Superior temporal gyrus (tissue), 1 donor: Measurements from ENCODE around the gene KCNJ11.

Source experiments
- DNase-seq: peaks from one replicate; pipeline ENCODE4 v3.0.0-alpha.2; 2016; ENCODE audit errors: extremely low spot score

Gene KCNJ11

DNA sequence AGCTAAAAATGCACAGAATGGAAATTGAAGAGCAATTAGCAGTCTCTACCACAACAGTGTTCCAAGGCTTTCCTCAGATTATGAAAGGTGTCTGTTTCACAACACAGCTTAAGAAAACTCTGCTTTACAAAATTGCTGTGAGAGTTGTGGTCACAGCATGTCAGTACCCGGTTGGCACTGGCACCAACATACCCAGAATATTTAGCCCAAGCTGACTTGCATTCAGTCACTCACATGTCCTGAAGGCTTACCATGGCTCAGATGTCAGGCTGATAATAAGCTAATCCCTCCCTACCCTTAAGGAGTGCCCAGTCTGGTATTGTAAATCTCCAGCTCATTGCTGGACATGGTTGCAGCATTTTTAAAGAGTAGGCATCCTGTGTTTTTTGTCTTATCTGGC, 22.0 kb downstream of the KCNJ11 start:
- no peak for DNase-seq

DNA sequence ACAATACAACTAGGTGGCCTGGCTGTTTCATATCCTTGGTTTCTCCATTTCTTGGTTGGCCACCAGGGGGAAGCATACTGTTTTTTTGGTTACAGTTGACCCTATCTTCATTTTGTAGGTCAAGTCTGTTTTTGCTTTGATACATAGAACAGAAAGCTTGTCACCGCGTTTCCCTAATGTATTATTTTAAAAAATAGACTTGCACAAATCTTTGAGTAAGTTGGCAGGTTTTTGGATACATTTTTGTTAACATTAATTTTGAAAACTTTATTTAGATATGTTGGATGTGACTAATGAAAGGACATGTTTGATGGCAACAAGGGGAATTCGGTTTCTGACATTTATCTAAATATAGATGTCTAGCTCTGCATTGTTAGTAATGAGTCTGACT, 33.9 kb downstream of the KCNJ11 start:
- DNase-seq: peak; percentile 82

GRCh38 chr11:17353821-17354600, 34.4 kb downstream of the KCNJ11 start:
- peak; percentile 60 for DNase-seq

GRCh38 chr11:17352950-17353820, 35.3 kb downstream of the KCNJ11 start:
- DNase-seq: peak; percentile 62

DNA sequence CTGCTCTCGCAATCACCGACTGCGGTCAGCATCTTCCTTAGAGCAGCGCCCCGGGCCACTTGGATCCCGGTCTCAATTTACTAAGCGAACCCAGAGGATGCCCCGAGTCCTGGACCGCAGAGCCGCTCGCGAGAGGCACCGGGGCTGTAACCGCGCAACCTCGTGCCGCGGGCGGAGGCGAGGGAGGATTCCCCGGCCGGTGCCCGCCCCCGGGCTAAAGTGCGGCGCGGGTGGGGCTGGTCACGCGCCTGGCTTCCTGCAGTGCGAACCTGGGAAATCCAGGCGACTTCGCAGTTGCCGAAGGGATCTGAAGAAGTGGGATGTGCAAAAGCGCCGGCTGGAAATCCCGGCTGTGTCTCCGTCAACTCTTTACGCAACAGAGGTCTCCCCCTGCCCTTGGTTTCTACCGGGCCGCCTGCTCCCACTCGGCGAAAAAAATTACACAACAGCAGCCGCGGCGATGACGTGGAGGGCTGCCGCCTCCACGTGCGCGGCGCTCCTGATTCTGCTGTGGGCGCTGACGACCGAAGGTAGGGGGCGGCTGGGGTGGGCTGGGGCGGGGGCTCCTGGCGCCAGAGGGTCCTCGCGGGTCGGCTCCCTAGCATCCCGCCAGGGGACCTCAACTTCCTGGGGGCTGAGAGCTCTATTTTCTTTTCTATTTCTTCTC, 36.8 kb downstream of the KCNJ11 start, which contains the start of gene NCR3LG1:
NCR3LG1 (plus strand) TSS at position 291 of the 667 bp plus-strand sequence; CDS start at position 461, 170 bp downstream.
- peak; percentile 34 for DNase-seq

DNA sequence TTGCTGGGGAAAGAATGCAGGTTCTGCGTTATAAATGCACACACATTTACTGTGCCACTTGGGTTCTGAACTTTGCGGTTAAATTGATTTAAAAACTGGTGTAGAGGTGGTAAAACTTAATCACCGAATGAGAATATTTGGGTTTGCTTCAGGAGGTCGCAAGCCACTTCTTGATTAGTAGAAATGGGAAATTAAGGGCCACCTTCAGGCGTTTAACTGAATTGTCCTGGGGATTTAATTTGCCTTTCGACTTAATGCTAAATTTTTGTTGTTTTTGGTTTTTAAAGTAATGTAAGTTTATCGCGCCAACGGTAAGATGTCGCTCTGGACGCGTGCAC, 37.3 kb downstream of the KCNJ11 start:
- peak; percentile 29 for DNase-seq

GRCh38 chr11:17350455-17351171, 37.8 kb downstream of the KCNJ11 start:
- no peak for DNase-seq

DNA sequence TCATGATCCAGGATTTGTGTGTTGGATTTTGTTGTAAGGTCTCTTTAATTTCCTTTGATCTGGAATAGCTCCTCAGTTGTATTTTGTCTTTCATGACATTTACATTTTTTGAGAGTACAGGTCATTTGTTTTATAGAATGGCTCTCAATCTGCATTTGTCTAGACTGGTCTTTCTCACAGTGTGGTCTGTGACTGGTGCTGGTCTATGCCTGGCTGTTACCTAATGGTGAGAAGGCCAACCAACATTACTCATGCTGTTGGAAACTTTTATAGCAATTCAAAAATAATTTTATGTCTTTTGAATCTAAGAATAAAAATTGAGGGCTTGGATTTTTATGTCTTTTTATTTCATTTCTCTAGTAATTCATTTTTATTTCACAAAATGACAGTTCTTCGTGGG, 40.8 kb downstream of the KCNJ11 start:
- no peak for DNase-seq

GRCh38 chr11:17343907-17344306, 44.6 kb downstream of the KCNJ11 start:
- no peak for DNase-seq

DNA sequence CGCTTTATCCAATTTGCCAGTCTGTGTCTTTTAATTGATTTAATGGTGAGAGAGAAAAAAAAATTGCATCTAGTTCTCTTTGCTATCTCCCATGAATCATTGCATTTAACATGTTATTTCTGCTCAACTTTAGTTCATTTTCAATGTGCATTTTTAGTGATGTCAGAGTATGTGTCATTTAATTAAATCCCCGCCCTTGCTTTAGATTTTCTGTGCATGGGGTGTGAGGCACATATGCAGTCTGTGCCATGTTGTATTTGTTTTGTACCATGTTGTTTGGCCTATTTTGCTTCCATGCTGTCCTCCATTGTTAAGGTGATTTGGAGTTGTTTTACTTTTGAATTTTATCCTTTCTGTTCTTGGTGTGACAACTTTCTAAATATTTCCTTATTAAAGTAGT, 45.2 kb downstream of the KCNJ11 start:
- DNase-seq: no peak
